HCT116 (cell line): ENCODE results near the gene PALB2. TPM values are rescaled to one million over a fixed set of nuclear protein-coding genes. Genes with fewer than 3 reads are reported as not detected.

Source experiments
- ATAC-seq: fragments of 200-7000 bp; cut with Tn5 transposase; 2 replicates; pipeline ENCODE4 v1.9.1; 2020; ENCODE audit warnings: mild to moderate bottlenecking, moderate library complexity
- BruUV-seq: library from RNA; stranded (reverse); fragments of 400-500 nt; replicated peaks from 2 replicates; lab custom pipeline; 2021; lab: Mats Ljungman, UMichigan
- CTCF ChIA-PET: fragments of 300-600 bp; sonication (Branson Sonifier 250); formaldehyde crosslinking; loops from one replicate; lab custom pipeline; 2021; ENCODE audit warnings: antibody characterized with exemption; lab: Charles Lee
- POLR2A ChIA-PET: fragments of 300-600, 350-600 bp; sonication (Branson Sonifier 250); formaldehyde crosslinking; loops from one replicate; lab custom pipeline; 2021; ENCODE audit warnings: antibody characterized with exemption; lab: Charles Lee
- RAD21 ChIA-PET, 2 experiments: fragments of 300-600 bp; sonication (Branson Sonifier 250); formaldehyde crosslinking; loops; one replicate each; lab custom pipeline; 2023; ENCODE audit warnings: low total read pairs in 2 of 2; ENCODE audit not compliant: uncharacterized antibody in 2 of 2, unreplicated experiment in 2 of 2, low non-redundant PET in 1 of 2; lab: Charles Lee
- DNase-seq: peaks from one replicate; pipeline ENCODE4 v3.0.0-alpha.2; 2010; ENCODE audit warnings: low read depth, low spot score
- H2AFZ ChIP-seq: fragments of 200-600 bp; shearing (Covaris generic), sonication (generic); 2 replicates; pipeline ENCODE4 v1.6.1; 2017; ENCODE audit warnings: low read depth, mixed run types, mixed read lengths, antibody characterized with exemption, low read length; ENCODE audit not compliant: poor library complexity, severe bottlenecking
- H3K27ac ChIP-seq: 2 replicates; pipeline ENCODE4 v1.5.1; 2012; ENCODE audit warnings: low read depth, low read length
- H3K27me3 ChIP-seq: fragments of 200-600 bp; sonication (generic); 2 replicates; pipeline ENCODE4 v1.6.1; 2016; ENCODE audit warnings: mixed run types, low read length, mixed read lengths; ENCODE audit not compliant: insufficient read depth
- H3K36me3 ChIP-seq, 2 experiments: fragments of 200-500 bp in 1 of 2; fragments of 200-600 bp in 1 of 2; sonication (Bioruptor generic) in 1 of 2; sonication (generic) in 1 of 2; 2 replicates each; pipeline versions ENCODE4 v1.5.1 to v1.6.1; 2014 to 2016; ENCODE audit warnings: low read length in 2 of 2, inconsistent platforms in 1 of 2, mixed read lengths in 1 of 2, mixed run types in 1 of 2; ENCODE audit not compliant: insufficient read depth in 2 of 2, control insufficient read depth in 1 of 2
- H3K4me1 ChIP-seq, 2 experiments: fragments of 200-600 bp in 1 of 2; sonication (generic) in 1 of 2; 2 replicates each; pipeline versions ENCODE4 v1.5.1 to v1.6.1; 2012 to 2017; ENCODE audit warnings: low read length in 2 of 2, inconsistent platforms in 1 of 2, mild to moderate bottlenecking in 1 of 2, mixed read lengths in 1 of 2, mixed run types in 1 of 2, moderate library complexity in 1 of 2; ENCODE audit not compliant: insufficient read depth in 2 of 2, control insufficient read depth in 1 of 2
- H3K4me2 ChIP-seq: fragments of 200-600 bp; sonication (generic); 2 replicates; pipeline ENCODE4 v1.6.1; 2017; ENCODE audit warnings: mixed run types, low read length, mixed read lengths
- H3K4me3 ChIP-seq, 2 experiments: fragments of 200-600 bp in 1 of 2; sonication (generic) in 1 of 2; replicated peaks in 1 of 2; 2 replicates each; pipeline ENCODE4 v1.5.1; 2011 to 2016; ENCODE audit warnings: low read length in 2 of 2, control low read depth in 1 of 2, low read depth in 1 of 2, mild to moderate bottlenecking in 1 of 2, mixed read lengths in 1 of 2, mixed run types in 1 of 2
- H3K79me2 ChIP-seq: fragments of 200-600 bp; sonication (generic); 2 replicates; pipeline ENCODE4 v1.6.1; 2017; ENCODE audit warnings: mild to moderate bottlenecking, mixed run types, low read length, moderate library complexity, mixed read lengths; ENCODE audit not compliant: insufficient read depth
- H3K9ac ChIP-seq: fragments of 200-600 bp; sonication (generic); 2 replicates; pipeline ENCODE4 v1.6.1; 2016; ENCODE audit warnings: low read length, mixed read lengths
- H3K9me2 ChIP-seq: fragments of 200-600 bp; sonication (generic), shearing (Covaris generic); 2 replicates; pipeline ENCODE4 v1.6.1; 2017; ENCODE audit warnings: mixed run types, mild to moderate bottlenecking, moderate library complexity; ENCODE audit not compliant: insufficient read depth
- H3K9me3 ChIP-seq, 2 experiments: fragments of 200-500 bp in 1 of 2; fragments of 200-600 bp in 1 of 2; sonication (Bioruptor generic) in 1 of 2; sonication (generic) in 1 of 2; 2 replicates each; pipeline ENCODE4 v1.6.1; 2014 to 2017; ENCODE audit warnings: low read length in 2 of 2, mixed read lengths in 2 of 2, inconsistent platforms in 1 of 2, low read depth in 1 of 2, mild to moderate bottlenecking in 1 of 2, mixed run types in 1 of 2, moderate library complexity in 1 of 2; ENCODE audit not compliant: control insufficient read depth in 1 of 2, insufficient read depth in 1 of 2
- H4K20me1 ChIP-seq: fragments of 200-600 bp; sonication (generic), shearing (Covaris generic); 2 replicates; pipeline ENCODE4 v1.6.1; 2017; ENCODE audit warnings: mixed run types, mild to moderate bottlenecking, moderate library complexity; ENCODE audit not compliant: insufficient read depth
- CEBPB ChIP-seq: IDR thresholded peaks from 2 replicates; pipeline ENCODE4 v1.6.1; 2012; ENCODE audit warnings: low read depth
- EZH2phosphoT487 ChIP-seq: fragments of 200-600 bp; IDR thresholded peaks from 2 replicates; pipeline ENCODE4 v1.6.1; 2018; ENCODE audit warnings: antibody characterized with exemption, borderline replicate concordance
- JUND ChIP-seq: IDR thresholded peaks from 2 replicates; pipeline ENCODE4 v1.6.1; 2012
- MAX ChIP-seq: IDR thresholded peaks from 2 replicates; pipeline ENCODE4 v1.6.1; 2012
- TCF7L2 ChIP-seq: IDR thresholded peaks from 2 replicates; pipeline ENCODE4 v1.7.0; 2011; ENCODE audit warnings: borderline replicate concordance, inconsistent platforms; ENCODE audit not compliant: insufficient read depth, insufficient read length; ENCODE audit errors: extremely low read depth
- YY1 ChIP-seq: IDR thresholded peaks from 2 replicates; pipeline ENCODE4 v1.6.1; 2011; ENCODE audit warnings: low read length, low read depth, moderate library complexity, mild to moderate bottlenecking; ENCODE audit not compliant: insufficient replicate concordance; ENCODE audit errors: extremely low read depth
- ZNF274 ChIP-seq: fragments of 200-500 bp; sonication (Bioruptor generic); IDR thresholded peaks from 2 replicates; pipeline ENCODE4 v1.6.1; 2014; ENCODE audit warnings: mild to moderate bottlenecking, low read depth, low read length, inconsistent platforms
- intact Hi-C: fragments of 100-400 bp; cut with micrococcal nuclease; formaldehyde crosslinking; loops from 2 replicates; pipeline ENCODE4 v1.10.0; 2022
- total RNA-seq: library from RNA; stranded (reverse); gene quantifications from one replicate; pipeline ENCODE4 v1.2.1, GENCODE V29; 2021; ENCODE audit not compliant: unreplicated experiment
- TF ChIP-seq, protein P1 (sequence below): IDR thresholded peaks from 2 replicates; pipeline ENCODE4 v1.6.1; 2012

Gene PALB2
- total RNA-seq, 1 experiment from 2014 or later, result 15.6 TPM

- ChIA-PET CTCF (interaction anchor here (0.8 kb wide), 1 partner anchor 14 kb away, joined by 3 read pairs; the partner anchor contains the start of genes EARS2 and UBFD1), POLR2A (no interaction called here), RAD21 (no interaction called here)
- TSS peak; percentile 5 for BruUV-seq
- Histone ChIP-seq H3K9ac (no peak overlapping the region), H3K9me2 (no peaks in the 10 kb centered on the region), H3K9me3 (no peaks in the 10 kb centered on the region), H2AFZ (no peak overlapping the region), H3K27me3 (no peaks in the 10 kb centered on the region), H3K4me3 (no peak overlapping the region), H3K4me1 (no peaks in the 10 kb centered on the region), H3K36me3 (peaks cover 25 to 44% of the 10 kb centered on the region in 2 experiments), H3K79me2 (no peaks in the 10 kb centered on the region), H3K4me2 (no peak overlapping the region), H4K20me1 (no peaks in the 10 kb centered on the region), H3K27ac (no peak overlapping the region)
- TF ChIP-seq TCF7L2, result no peak
- TF ChIP-seq ZNF274, result no peak
- TF ChIP-seq, protein P1, sequence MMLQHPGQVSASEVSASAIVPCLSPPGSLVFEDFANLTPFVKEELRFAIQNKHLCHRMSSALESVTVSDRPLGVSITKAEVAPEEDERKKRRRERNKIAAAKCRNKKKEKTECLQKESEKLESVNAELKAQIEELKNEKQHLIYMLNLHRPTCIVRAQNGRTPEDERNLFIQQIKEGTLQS, result no peak
- TF ChIP-seq CEBPB, result no peak
- DNase-seq (no peak), ATAC-seq (no peak)
- intact Hi-C loops, result no loop called here
Observed at GRCh38 chr16:23571895-23572294, 69.2 kb downstream of the PALB2 start.

DNA sequence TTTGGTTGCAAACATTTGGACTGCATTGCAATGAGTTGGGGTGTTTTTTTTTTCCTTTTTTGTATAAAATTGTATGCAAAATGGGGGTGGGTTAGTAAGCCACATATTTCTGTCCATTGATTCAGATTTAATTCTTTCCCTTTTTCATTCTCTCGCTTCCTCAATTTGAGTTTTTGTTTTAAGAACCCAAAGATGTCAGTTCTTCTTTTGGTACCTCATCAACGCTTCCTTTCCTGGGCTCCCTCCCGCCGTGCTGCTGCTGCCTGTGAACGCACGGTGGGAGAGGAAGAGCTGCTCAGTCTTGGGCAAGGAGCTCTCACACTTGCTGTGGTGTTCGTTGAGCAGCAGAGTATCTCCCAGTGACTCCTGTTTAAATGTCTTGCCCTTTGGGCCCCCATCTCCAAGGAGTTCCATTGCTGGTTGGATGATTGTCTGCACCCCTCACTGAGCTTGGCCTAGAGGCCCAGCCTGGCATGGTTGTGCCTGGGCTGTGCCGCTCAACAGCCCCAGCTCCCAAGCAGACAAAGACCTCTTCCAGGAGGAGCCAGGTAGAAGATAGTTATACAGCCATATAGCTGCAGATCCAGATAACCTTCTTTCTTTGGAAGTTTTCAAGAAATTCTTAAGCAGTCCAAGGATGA, 70.0 kb downstream of the PALB2 start:
- Histone ChIP-seq H3K36me3 (peaks cover 30 to 48% of the 10 kb centered on the region in 2 experiments), H3K4me1 (no peaks in the 10 kb centered on the region), H3K27ac (no peak overlapping the region), H3K79me2 (no peaks in the 10 kb centered on the region), H3K27me3 (no peaks in the 10 kb centered on the region), H3K4me2 (no peak overlapping the region), H4K20me1 (no peaks in the 10 kb centered on the region), H2AFZ (no peak overlapping the region), H3K9me3 (no peaks in the 10 kb centered on the region), H3K9ac (no peak overlapping the region), H3K4me3 (no peak overlapping the region), H3K9me2 (no peaks in the 10 kb centered on the region)
- CTCF ChIA-PET, result interaction anchor here (0.8 to 1.4 kb wide), 2 partner anchors 14 to 26 kb away, joined by 3 to 4 read pairs; partner anchors contain the start of genes EARS2 and UBFD1
- RAD21 ChIA-PET, result no interaction called here
- DNase-seq (no peak), ATAC-seq (no peak)
- TF ChIP-seq EZH2phosphoT487, result no peak
- TF ChIP-seq MAX, result no peak
- TF ChIP-seq JUND, result no peak
- no peak for TF ChIP-seq YY1
- POLR2A ChIA-PET, result no interaction called here
- intact Hi-C loops, result no loop called here
- BruUV-seq, result no TSS peak
